H9 (cell line): ENCODE data around the gene GABRB1. TPM values are rescaled to one million over a fixed set of nuclear protein-coding genes. Genes with fewer than 3 reads are reported as not detected.

Experiments used
- DNase-seq: peaks from one replicate; pipeline ENCODE4 v3.0.0-alpha.2; 2017
- H2AFZ ChIP-seq: one replicate; pipeline ENCODE4 v1.6.1; 2013; ENCODE audit warnings: mild to moderate bottlenecking, low read length, control low read depth, moderate library complexity
- H2AK5ac ChIP-seq: 2 replicates; pipeline ENCODE4 v1.6.1; 2013; ENCODE audit warnings: low read length, control low read depth, mixed read lengths; ENCODE audit not compliant: insufficient read length
- H2BK120ac ChIP-seq: one replicate; pipeline ENCODE4 v1.6.1; 2013; ENCODE audit warnings: low read depth, mild to moderate bottlenecking, low read length, control low read depth, inconsistent platforms; ENCODE audit not compliant: poor library complexity, severe bottlenecking
- H2BK12ac ChIP-seq: 2 replicates; pipeline ENCODE4 v1.6.1; 2013; ENCODE audit warnings: low read length, control low read depth, mixed read lengths, low read depth; ENCODE audit not compliant: insufficient read length
- H2BK15ac ChIP-seq: 2 replicates; pipeline ENCODE4 v1.6.1; 2013; ENCODE audit warnings: low read depth, low read length, control low read depth
- H2BK20ac ChIP-seq: one replicate; pipeline ENCODE4 v1.6.1; 2013; ENCODE audit warnings: low read depth, mild to moderate bottlenecking, low read length, control low read depth, inconsistent platforms; ENCODE audit not compliant: poor library complexity, severe bottlenecking
- H2BK5ac ChIP-seq: 2 replicates; pipeline ENCODE4 v1.6.1; 2013; ENCODE audit warnings: low read length, control low read depth, mixed read lengths; ENCODE audit not compliant: insufficient read length
- H3K14ac ChIP-seq: 2 replicates; pipeline ENCODE4 v1.6.1; 2013; ENCODE audit warnings: low read length, control low read depth; ENCODE audit not compliant: insufficient read depth
- H3K18ac ChIP-seq: 2 replicates; pipeline ENCODE4 v1.6.1; 2013; ENCODE audit warnings: low read depth, mild to moderate bottlenecking, mixed read lengths, low read length, control low read depth; ENCODE audit not compliant: insufficient read length
- H3K23ac ChIP-seq: 2 replicates; pipeline ENCODE4 v1.6.1; 2013; ENCODE audit warnings: low read length, control low read depth, mixed read lengths, low read depth; ENCODE audit not compliant: insufficient read length
- H3K23me2 ChIP-seq: 2 replicates; pipeline ENCODE4 v1.6.1; 2013; ENCODE audit warnings: low read depth, mild to moderate bottlenecking, mixed read lengths, low read length, control low read depth; ENCODE audit not compliant: insufficient read length, poor library complexity, severe bottlenecking
- H3K27ac ChIP-seq: 2 replicates; pipeline ENCODE4 v1.5.1; 2013; ENCODE audit warnings: low read length, control low read depth, mixed read lengths, low read depth; ENCODE audit not compliant: insufficient read length
- H3K27me3 ChIP-seq: 2 replicates; pipeline ENCODE4 v1.6.1; 2013; ENCODE audit warnings: low read length, control low read depth, inconsistent platforms; ENCODE audit not compliant: insufficient read depth
- H3K4ac ChIP-seq: 2 replicates; pipeline ENCODE4 v1.6.1; 2013; ENCODE audit warnings: low read depth, mild to moderate bottlenecking, control low read depth, inconsistent platforms, low read length, moderate library complexity
- H3K4me1 ChIP-seq: 2 replicates; pipeline ENCODE4 v1.6.1; 2013; ENCODE audit warnings: low read length, control low read depth, inconsistent platforms; ENCODE audit not compliant: insufficient read depth
- H3K4me2 ChIP-seq: 2 replicates; pipeline ENCODE4 v1.6.1; 2013; ENCODE audit warnings: low read length, control low read depth, mixed read lengths; ENCODE audit not compliant: insufficient read length, insufficient read depth
- H3K56ac ChIP-seq: 2 replicates; pipeline ENCODE4 v1.6.1; 2013; ENCODE audit warnings: low read depth, mild to moderate bottlenecking, mixed read lengths, low read length, control low read depth; ENCODE audit not compliant: insufficient read length
- H3K79me1 ChIP-seq: 2 replicates; pipeline ENCODE4 v1.6.1; 2013; ENCODE audit warnings: low read depth, mild to moderate bottlenecking, moderate library complexity, low read length, control low read depth, inconsistent platforms; ENCODE audit not compliant: insufficient read depth, poor library complexity, severe bottlenecking
- H3K79me2 ChIP-seq: 2 replicates; pipeline ENCODE4 v1.6.1; 2013; ENCODE audit warnings: low read length, control low read depth, inconsistent platforms; ENCODE audit not compliant: insufficient read depth
- H3K9ac ChIP-seq: 2 replicates; pipeline ENCODE4 v1.6.1; 2013; ENCODE audit warnings: low read length, control low read depth, mixed read lengths; ENCODE audit not compliant: insufficient read length; ENCODE audit errors: extremely low read depth
- H3K9me3 ChIP-seq: one replicate; pipeline ENCODE4 v1.6.1; 2013; ENCODE audit warnings: low read depth, low read length, inconsistent platforms; ENCODE audit not compliant: control insufficient read depth
- H3T11ph ChIP-seq: one replicate; pipeline ENCODE4 v1.6.1; 2013; ENCODE audit warnings: mild to moderate bottlenecking, low read length, control low read depth, inconsistent platforms
- H4K20me1 ChIP-seq: one replicate; pipeline ENCODE4 v1.6.1; 2013; ENCODE audit not compliant: control insufficient read depth, insufficient read length, insufficient read depth
- H4K5ac ChIP-seq: 2 replicates; pipeline ENCODE4 v1.6.1; 2013; ENCODE audit warnings: low read depth, mild to moderate bottlenecking, mixed read lengths, low read length, control low read depth; ENCODE audit not compliant: insufficient read length
- H4K8ac ChIP-seq: replicated peaks from 2 replicates; pipeline ENCODE4 v1.6.1; 2013; ENCODE audit warnings: low read length, control low read depth, mixed read lengths, low read depth; ENCODE audit not compliant: insufficient read length
- H4K91ac ChIP-seq: 2 replicates; pipeline ENCODE4 v1.6.1; 2013; ENCODE audit warnings: low read depth, mild to moderate bottlenecking, moderate library complexity, mixed read lengths, low read length, control low read depth; ENCODE audit not compliant: insufficient read length
- H3K27ac Mint-ChIP-seq, 3 experiments: 2 replicates in 2 of 3; 3 replicates in 1 of 3; pipeline ENCODE4 v1.8.0; 2020 to 2021; ENCODE audit warnings: mixed read lengths in 3 of 3, mild to moderate bottlenecking in 1 of 3, moderate library complexity in 1 of 3
- H3K27me3 Mint-ChIP-seq: 2 replicates; pipeline ENCODE4 v1.8.0; 2021; ENCODE audit warnings: low read depth, mild to moderate bottlenecking, moderate library complexity, mixed read lengths
- H3K36me3 Mint-ChIP-seq, 3 experiments: 2 replicates in 2 of 3; 3 replicates in 1 of 3; pipeline ENCODE4 v1.8.0; 2020 to 2021; ENCODE audit warnings: low read depth in 3 of 3, mixed read lengths in 3 of 3; ENCODE audit not compliant: insufficient read depth in 1 of 3
- H3K4me1 Mint-ChIP-seq, 2 experiments: 2 replicates each; pipeline ENCODE4 v1.8.0; 2020; ENCODE audit warnings: mixed read lengths in 2 of 2
- H3K4me3 Mint-ChIP-seq, 2 experiments: 2 replicates in 1 of 2; 3 replicates in 1 of 2; pipeline ENCODE4 v1.8.0; 2020 to 2021; ENCODE audit warnings: mild to moderate bottlenecking in 2 of 2, mixed read lengths in 2 of 2, moderate library complexity in 1 of 2
- H3K9me3 Mint-ChIP-seq, 2 experiments: 2 replicates in 1 of 2; 3 replicates in 1 of 2; pipeline ENCODE4 v1.8.0; 2020; ENCODE audit warnings: mild to moderate bottlenecking in 2 of 2, mixed read lengths in 2 of 2, moderate library complexity in 1 of 2
- WGBS: extraction: QIAGEN DNeasy Blood & Tissue Kit; methylation state at CpG from one replicate; pipeline ENCODE4 v1.1.7; 2013; ENCODE audit warnings: missing lambda C conversion rate, low lambda C conversion rate, mixed read lengths; ENCODE audit not compliant: insufficient read length; ENCODE audit errors: extremely low coverage; 5-methylcytosine and 5-hydroxymethylcytosine counted together
- total RNA-seq: library from RNA; stranded (reverse); gene quantifications from 2 replicates; pipeline ENCODE4 v1.2.1, GENCODE V29; 2021
- TF ChIP-seq, protein P1 (sequence below): fragments of 200-600 bp; sonication (generic); conservative IDR thresholded peaks from 3 replicates; pipeline ENCODE4 v1.8.0; 2021; ENCODE audit warnings: antibody characterized with exemption, mild to moderate bottlenecking

The GABRB1 gene
- total RNA-seq, 1 experiment from 2014 or later = 0.39 TPM

GRCh38 chr4:47471591-47471990 lies 440.2 kb downstream of the GABRB1 start:
- Histone ChIP-seq H3K4me1 (no peaks in the 10 kb centered on the region; the same call in 1 of the 2 replicates), H2AFZ (no peak overlapping the region), H3K4me2 (no peak overlapping the region), H3K4ac (no peak overlapping the region), H3K18ac (no peak overlapping the region), H3T11ph (no peak overlapping the region), H2BK12ac (no peak overlapping the region), H3K27ac (no peak overlapping the region), H2BK120ac (no peak overlapping the region), H4K91ac (no peak overlapping the region), H3K23ac (no peak overlapping the region), H3K14ac (no peak overlapping the region), H3K9me3 (no peaks in the 10 kb centered on the region), H4K8ac (no peak overlapping the region), H3K23me2 (no peaks in the 10 kb centered on the region), H3K56ac (no peak overlapping the region), H3K79me1 (no peaks in the 10 kb centered on the region), H2AK5ac (no peak overlapping the region), H3K79me2 (no peaks in the 10 kb centered on the region), H2BK5ac (no peak overlapping the region), H4K20me1 (no peaks in the 10 kb centered on the region), H3K9ac (no peak overlapping the region), H2BK15ac (no peak overlapping the region), H4K5ac (no peak overlapping the region), H2BK20ac (no peak overlapping the region), H3K27me3 (no peaks in the 10 kb centered on the region)
- no CpG with 5 or more reads among the region's 2 CpGs for WGBS
- TF ChIP-seq, protein P1, sequence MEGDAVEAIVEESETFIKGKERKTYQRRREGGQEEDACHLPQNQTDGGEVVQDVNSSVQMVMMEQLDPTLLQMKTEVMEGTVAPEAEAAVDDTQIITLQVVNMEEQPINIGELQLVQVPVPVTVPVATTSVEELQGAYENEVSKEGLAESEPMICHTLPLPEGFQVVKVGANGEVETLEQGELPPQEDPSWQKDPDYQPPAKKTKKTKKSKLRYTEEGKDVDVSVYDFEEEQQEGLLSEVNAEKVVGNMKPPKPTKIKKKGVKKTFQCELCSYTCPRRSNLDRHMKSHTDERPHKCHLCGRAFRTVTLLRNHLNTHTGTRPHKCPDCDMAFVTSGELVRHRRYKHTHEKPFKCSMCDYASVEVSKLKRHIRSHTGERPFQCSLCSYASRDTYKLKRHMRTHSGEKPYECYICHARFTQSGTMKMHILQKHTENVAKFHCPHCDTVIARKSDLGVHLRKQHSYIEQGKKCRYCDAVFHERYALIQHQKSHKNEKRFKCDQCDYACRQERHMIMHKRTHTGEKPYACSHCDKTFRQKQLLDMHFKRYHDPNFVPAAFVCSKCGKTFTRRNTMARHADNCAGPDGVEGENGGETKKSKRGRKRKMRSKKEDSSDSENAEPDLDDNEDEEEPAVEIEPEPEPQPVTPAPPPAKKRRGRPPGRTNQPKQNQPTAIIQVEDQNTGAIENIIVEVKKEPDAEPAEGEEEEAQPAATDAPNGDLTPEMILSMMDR = no peak
- Mint-ChIP-seq H3K4me3 (no peak overlapping the region), H3K27me3 (no peaks in the 10 kb centered on the region), H3K9me3 (no peaks in the 10 kb centered on the region), H3K27ac (peak overlapping the region in 2 of 3 experiments; percentile 9 to 55; a peak in 2 of 7 replicates), H3K4me1 (peaks cover 12 to 14% of the 10 kb centered on the region in 2 experiments), H3K36me3 (no peaks in the 10 kb centered on the region)
- DNase-seq = no peak
